GM23338 (cell line): Measurements from ENCODE around the gene CSNK1E. TPM values are rescaled to one million over a fixed set of nuclear protein-coding genes. Genes with fewer than 3 reads are reported as not detected.
A peak's percentile ranks its signal among the peaks of the same experiment; 100 is the strongest.

Source experiments
- ATAC-seq: fragments of 200-7000 bp; cut with Tn5 transposase; 3 replicates; pipeline ENCODE4 v1.9.1; 2020
- DNase-seq: peaks from one replicate; pipeline ENCODE4 v3.0.0-alpha.2; 2015; ENCODE audit warnings: low spot score
- H2AFZ ChIP-seq: fragments of 200-600 bp; sonication (generic); 2 replicates; pipeline ENCODE4 v1.8.0; 2016; ENCODE audit warnings: antibody characterized with exemption, mild to moderate bottlenecking, moderate library complexity
- H3F3A ChIP-seq: fragments of 200-600 bp; sonication (generic); replicated peaks from 2 replicates; pipeline ENCODE4 v1.8.0; 2017; ENCODE audit warnings: antibody characterized with exemption, mixed run types, low read depth
- H3K27ac ChIP-seq: fragments of 200-600 bp; sonication (generic); 2 replicates; pipeline ENCODE4 v1.6.1; 2016; ENCODE audit warnings: low read depth
- H3K27me3 ChIP-seq: fragments of 200-600 bp; sonication (generic); 2 replicates; pipeline ENCODE4 v1.8.0; 2016; ENCODE audit warnings: mild to moderate bottlenecking, mixed run types, moderate library complexity; ENCODE audit not compliant: insufficient read depth
- H3K36me3 ChIP-seq: fragments of 200-600 bp; sonication (generic); 2 replicates; pipeline ENCODE4 v1.8.0; 2016; ENCODE audit warnings: mild to moderate bottlenecking; ENCODE audit not compliant: insufficient read depth
- H3K4me1 ChIP-seq: fragments of 200-600 bp; sonication (generic); 2 replicates; pipeline ENCODE4 v1.8.0; 2016; ENCODE audit warnings: mild to moderate bottlenecking, moderate library complexity; ENCODE audit not compliant: insufficient read depth
- H3K4me2 ChIP-seq: fragments of 200-600 bp; sonication (generic); 2 replicates; pipeline ENCODE4 v1.7.1; 2017; ENCODE audit warnings: mixed run types
- H3K4me3 ChIP-seq: fragments of 200-600 bp; sonication (generic); 2 replicates; pipeline ENCODE4 v1.6.1; 2016; ENCODE audit warnings: mixed run types
- H3K79me2 ChIP-seq: fragments of 200-600 bp; sonication (generic); replicated peaks from 2 replicates; pipeline ENCODE4 v1.8.0; 2017; ENCODE audit warnings: mild to moderate bottlenecking; ENCODE audit not compliant: insufficient read depth
- H3K9me2 ChIP-seq: fragments of 200-600 bp; sonication (generic); 2 replicates; pipeline ENCODE4 v1.8.0; 2017; ENCODE audit not compliant: insufficient read depth
- H4K20me1 ChIP-seq: fragments of 200-600 bp; sonication (generic); replicated peaks from 2 replicates; pipeline ENCODE4 v1.8.0; 2017; ENCODE audit warnings: mild to moderate bottlenecking; ENCODE audit not compliant: insufficient read depth
- H3K27ac Mint-ChIP-seq: 2 replicates; pipeline ENCODE4 v1.8.0; 2020; ENCODE audit warnings: inconsistent platforms, mild to moderate bottlenecking, moderate library complexity, mixed read lengths
- H3K27me3 Mint-ChIP-seq: 3 replicates; pipeline ENCODE4 v1.8.0; 2022; ENCODE audit warnings: low read depth, mild to moderate bottlenecking, moderate library complexity, mixed read lengths, inconsistent platforms; ENCODE audit not compliant: insufficient read depth, poor library complexity
- H3K36me3 Mint-ChIP-seq: 3 replicates; pipeline ENCODE4 v1.8.0; 2021; ENCODE audit warnings: low read depth, mild to moderate bottlenecking, inconsistent platforms, moderate library complexity, mixed read lengths
- H3K4me1 Mint-ChIP-seq: 3 replicates; pipeline ENCODE4 v1.8.0; 2020; ENCODE audit warnings: mild to moderate bottlenecking, inconsistent platforms, mixed read lengths
- H3K4me3 Mint-ChIP-seq: 3 replicates; pipeline ENCODE4 v1.8.0; 2021; ENCODE audit warnings: moderate library complexity, mild to moderate bottlenecking, inconsistent platforms, mixed read lengths
- H3K9me3 Mint-ChIP-seq: 3 replicates; pipeline ENCODE4 v1.8.0; 2020; ENCODE audit warnings: moderate library complexity, mild to moderate bottlenecking, inconsistent platforms, mixed read lengths
- CREB1 ChIP-seq: fragments of 250-450 bp; sonication (Bioruptor Pico); IDR thresholded peaks from 2 replicates; pipeline ENCODE4 v1.5.0; 2020; ENCODE audit warnings: low read depth, mild to moderate bottlenecking, moderate library complexity
- EZH2phosphoT487 ChIP-seq: fragments of 200-600 bp; sonication (generic); IDR thresholded peaks from one replicate; pipeline ENCODE4 v1.8.1; 2018; ENCODE audit warnings: antibody characterized with exemption; ENCODE audit not compliant: unreplicated experiment
- JUNB ChIP-seq: IDR thresholded peaks from one replicate; pipeline ENCODE4 v1.6.1; 2016; ENCODE audit warnings: antibody characterized with exemption; ENCODE audit not compliant: unreplicated experiment
- NANOG ChIP-seq: IDR thresholded peaks from 2 replicates; pipeline ENCODE4 v1.6.1; 2016; ENCODE audit warnings: antibody characterized with exemption, borderline replicate concordance
- ZNF114 ChIP-seq: fragments of 250-450 bp; sonication (Bioruptor Pico); IDR thresholded peaks from 2 replicates; pipeline ENCODE4 v1.5.0; 2020; ENCODE audit warnings: mild to moderate bottlenecking, moderate library complexity
- ZNF331 ChIP-seq: fragments of 250-450 bp; sonication (Bioruptor Pico); IDR thresholded peaks from 2 replicates; pipeline ENCODE4 v1.5.0; 2020; ENCODE audit warnings: low read depth, mild to moderate bottlenecking, moderate library complexity
- polyA plus RNA-seq: library from polyadenylated mRNA; unstranded; fragments of >200 nt; fragmentation: Nextera tagmentation; extraction: Ambion mirVana; gene quantifications from 2 replicates; pipeline ENCODE4 v1.2.1, GENCODE V29; 2016
- total RNA-seq: library from RNA; depleted of rRNA; stranded (reverse); fragments of >200 nt; shearing (Covaris generic); gene quantifications from 2 replicates; pipeline ENCODE4 v1.2.3, GENCODE V29; 2014
- TF ChIP-seq, protein P1 (sequence below): fragments of 250-450 bp; sonication (Bioruptor Pico); IDR thresholded peaks from 2 replicates; pipeline ENCODE4 v1.5.0; 2020; ENCODE audit warnings: mild to moderate bottlenecking, moderate library complexity
- TF ChIP-seq, protein P2 (sequence below): IDR thresholded peaks from one replicate; pipeline ENCODE4 v1.6.1; 2018; ENCODE audit warnings: antibody characterized with exemption; ENCODE audit not compliant: unreplicated experiment

The CSNK1E gene
- total and polyA plus RNA-seq, 2 experiments from 2014 or later, result 180 to 259 TPM

DNA sequence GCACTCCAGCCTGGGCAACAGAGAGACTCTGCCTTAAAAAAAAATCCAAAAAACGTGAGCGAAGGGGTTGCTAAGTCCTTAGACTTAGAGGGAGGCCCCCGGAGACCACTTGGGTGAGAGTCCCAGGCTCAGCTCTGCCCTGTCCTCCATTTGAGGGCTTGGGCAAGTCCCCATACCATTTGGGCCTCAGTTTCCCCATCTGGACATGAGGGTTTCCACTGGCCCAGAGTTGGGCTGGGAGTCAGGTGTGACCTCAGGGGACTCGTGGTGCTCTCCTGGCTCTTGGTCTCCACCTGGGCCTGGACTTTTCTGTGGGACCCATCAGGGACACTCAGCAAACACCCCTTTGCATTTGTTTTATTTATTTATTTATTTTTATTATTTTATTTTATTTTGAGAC, 35.2 kb upstream of the CSNK1E start (continued):
- TF ChIP-seq, protein P1, sequence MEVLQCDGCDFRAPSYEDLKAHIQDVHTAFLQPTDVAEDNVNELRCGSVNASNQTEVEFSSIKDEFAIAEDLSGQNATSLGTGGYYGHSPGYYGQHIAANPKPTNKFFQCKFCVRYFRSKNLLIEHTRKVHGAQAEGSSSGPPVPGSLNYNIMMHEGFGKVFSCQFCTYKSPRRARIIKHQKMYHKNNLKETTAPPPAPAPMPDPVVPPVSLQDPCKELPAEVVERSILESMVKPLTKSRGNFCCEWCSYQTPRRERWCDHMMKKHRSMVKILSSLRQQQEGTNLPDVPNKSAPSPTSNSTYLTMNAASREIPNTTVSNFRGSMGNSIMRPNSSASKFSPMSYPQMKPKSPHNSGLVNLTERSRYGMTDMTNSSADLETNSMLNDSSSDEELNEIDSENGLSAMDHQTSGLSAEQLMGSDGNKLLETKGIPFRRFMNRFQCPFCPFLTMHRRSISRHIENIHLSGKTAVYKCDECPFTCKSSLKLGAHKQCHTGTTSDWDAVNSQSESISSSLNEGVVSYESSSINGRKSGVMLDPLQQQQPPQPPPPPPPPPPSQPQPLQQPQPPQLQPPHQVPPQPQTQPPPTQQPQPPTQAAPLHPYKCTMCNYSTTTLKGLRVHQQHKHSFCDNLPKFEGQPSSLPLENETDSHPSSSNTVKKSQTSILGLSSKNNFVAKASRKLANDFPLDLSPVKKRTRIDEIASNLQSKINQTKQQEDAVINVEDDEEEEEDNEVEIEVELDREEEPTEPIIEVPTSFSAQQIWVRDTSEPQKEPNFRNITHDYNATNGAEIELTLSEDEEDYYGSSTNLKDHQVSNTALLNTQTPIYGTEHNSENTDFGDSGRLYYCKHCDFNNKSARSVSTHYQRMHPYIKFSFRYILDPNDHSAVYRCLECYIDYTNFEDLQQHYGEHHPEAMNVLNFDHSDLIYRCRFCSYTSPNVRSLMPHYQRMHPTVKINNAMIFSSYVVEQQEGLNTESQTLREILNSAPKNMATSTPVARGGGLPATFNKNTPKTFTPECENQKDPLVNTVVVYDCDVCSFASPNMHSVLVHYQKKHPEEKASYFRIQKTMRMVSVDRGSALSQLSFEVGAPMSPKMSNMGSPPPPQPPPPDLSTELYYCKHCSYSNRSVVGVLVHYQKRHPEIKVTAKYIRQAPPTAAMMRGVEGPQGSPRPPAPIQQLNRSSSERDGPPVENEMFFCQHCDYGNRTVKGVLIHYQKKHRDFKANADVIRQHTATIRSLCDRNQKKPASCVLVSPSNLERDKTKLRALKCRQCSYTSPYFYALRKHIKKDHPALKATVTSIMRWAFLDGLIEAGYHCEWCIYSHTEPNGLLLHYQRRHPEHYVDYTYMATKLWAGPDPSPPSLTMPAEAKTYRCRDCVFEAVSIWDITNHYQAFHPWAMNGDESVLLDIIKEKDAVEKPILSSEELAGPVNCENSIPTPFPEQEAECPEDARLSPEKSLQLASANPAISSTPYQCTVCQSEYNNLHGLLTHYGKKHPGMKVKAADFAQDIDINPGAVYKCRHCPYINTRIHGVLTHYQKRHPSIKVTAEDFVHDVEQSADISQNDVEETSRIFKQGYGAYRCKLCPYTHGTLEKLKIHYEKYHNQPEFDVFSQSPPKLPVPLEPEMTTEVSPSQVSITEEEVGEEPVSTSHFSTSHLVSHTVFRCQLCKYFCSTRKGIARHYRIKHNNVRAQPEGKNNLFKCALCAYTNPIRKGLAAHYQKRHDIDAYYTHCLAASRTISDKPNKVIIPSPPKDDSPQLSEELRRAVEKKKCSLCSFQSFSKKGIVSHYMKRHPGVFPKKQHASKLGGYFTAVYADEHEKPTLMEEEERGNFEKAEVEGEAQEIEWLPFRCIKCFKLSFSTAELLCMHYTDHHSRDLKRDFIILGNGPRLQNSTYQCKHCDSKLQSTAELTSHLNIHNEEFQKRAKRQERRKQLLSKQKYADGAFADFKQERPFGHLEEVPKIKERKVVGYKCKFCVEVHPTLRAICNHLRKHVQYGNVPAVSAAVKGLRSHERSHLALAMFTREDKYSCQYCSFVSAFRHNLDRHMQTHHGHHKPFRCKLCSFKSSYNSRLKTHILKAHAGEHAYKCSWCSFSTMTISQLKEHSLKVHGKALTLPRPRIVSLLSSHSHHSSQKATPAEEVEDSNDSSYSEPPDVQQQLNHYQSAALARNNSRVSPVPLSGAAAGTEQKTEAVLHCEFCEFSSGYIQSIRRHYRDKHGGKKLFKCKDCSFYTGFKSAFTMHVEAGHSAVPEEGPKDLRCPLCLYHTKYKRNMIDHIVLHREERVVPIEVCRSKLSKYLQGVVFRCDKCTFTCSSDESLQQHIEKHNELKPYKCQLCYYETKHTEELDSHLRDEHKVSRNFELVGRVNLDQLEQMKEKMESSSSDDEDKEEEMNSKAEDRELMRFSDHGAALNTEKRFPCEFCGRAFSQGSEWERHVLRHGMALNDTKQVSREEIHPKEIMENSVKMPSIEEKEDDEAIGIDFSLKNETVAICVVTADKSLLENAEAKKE (CRISPR knock-in tag), result no peak
- TF ChIP-seq NANOG, result no peak

GRCh38 chr22:38350444-38351359, 33.5 kb upstream of the CSNK1E start:
- Histone ChIP-seq H3K36me3 (no peaks in the 10 kb centered on the region), H2AFZ (no peak overlapping the region), H3K4me2 (peak overlapping the region; percentile 29; the same call in 1 of the 2 replicates), H3K4me3 (no peak overlapping the region), H3K9me2 (no peaks in the 10 kb centered on the region), H3K27ac (0 out of 2 replicates have a peak overlapping the region, but pooled peaks have one; percentile 59), H3K4me1 (peaks cover 24% of the 10 kb centered on the region; the same call in 1 of the 2 replicates), H4K20me1 (peaks cover 11% of the 10 kb centered on the region), H3K27me3 (no peaks in the 10 kb centered on the region), H3K79me2 (no peaks in the 10 kb centered on the region), H3F3A (peaks cover 36% of the 10 kb centered on the region)
- Mint-ChIP-seq H3K4me1 (peaks cover 42% of the 10 kb centered on the region), H3K4me3 (0 out of 3 replicates have a peak overlapping the region, but pooled peaks have one; percentile 14), H3K27me3 (peaks cover 20% of the 10 kb centered on the region), H3K27ac (peak overlapping the region; percentile 80; the same call in 1 of the 2 replicates), H3K9me3 (no peaks in the 10 kb centered on the region; the same call in 2 of the 3 replicates), H3K36me3 (peaks cover 6% of the 10 kb centered on the region; the same call in 2 of the 3 replicates)
- ATAC-seq (peak; percentile 8), DNase-seq (peak; percentile 38)
- no peak for TF ChIP-seq JUNB
- TF ChIP-seq, protein P2, sequence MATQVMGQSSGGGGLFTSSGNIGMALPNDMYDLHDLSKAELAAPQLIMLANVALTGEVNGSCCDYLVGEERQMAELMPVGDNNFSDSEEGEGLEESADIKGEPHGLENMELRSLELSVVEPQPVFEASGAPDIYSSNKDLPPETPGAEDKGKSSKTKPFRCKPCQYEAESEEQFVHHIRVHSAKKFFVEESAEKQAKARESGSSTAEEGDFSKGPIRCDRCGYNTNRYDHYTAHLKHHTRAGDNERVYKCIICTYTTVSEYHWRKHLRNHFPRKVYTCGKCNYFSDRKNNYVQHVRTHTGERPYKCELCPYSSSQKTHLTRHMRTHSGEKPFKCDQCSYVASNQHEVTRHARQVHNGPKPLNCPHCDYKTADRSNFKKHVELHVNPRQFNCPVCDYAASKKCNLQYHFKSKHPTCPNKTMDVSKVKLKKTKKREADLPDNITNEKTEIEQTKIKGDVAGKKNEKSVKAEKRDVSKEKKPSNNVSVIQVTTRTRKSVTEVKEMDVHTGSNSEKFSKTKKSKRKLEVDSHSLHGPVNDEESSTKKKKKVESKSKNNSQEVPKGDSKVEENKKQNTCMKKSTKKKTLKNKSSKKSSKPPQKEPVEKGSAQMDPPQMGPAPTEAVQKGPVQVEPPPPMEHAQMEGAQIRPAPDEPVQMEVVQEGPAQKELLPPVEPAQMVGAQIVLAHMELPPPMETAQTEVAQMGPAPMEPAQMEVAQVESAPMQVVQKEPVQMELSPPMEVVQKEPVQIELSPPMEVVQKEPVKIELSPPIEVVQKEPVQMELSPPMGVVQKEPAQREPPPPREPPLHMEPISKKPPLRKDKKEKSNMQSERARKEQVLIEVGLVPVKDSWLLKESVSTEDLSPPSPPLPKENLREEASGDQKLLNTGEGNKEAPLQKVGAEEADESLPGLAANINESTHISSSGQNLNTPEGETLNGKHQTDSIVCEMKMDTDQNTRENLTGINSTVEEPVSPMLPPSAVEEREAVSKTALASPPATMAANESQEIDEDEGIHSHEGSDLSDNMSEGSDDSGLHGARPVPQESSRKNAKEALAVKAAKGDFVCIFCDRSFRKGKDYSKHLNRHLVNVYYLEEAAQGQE, result no peak
- no peak for TF ChIP-seq ZNF331 (CRISPR knock-in tag)
- no peak for TF ChIP-seq CREB1 (CRISPR knock-in tag)
- TF ChIP-seq ZNF114 (CRISPR knock-in tag), result no peak
- no peak for TF ChIP-seq EZH2phosphoT487
